GM12878 (cell line): ENCODE measurements around the gene FOXP1.

Source experiments
- POLR2A ChIP-seq: IDR thresholded peaks from 2 replicates; pipeline ENCODE4 v1.6.1; 2011; ENCODE audit warnings: low read depth, mild to moderate bottlenecking, low read length
- SMAD1 ChIP-seq: fragments of 450-650 bp; IDR thresholded peaks from 2 replicates; pipeline ENCODE4 v1.6.1; 2018; ENCODE audit warnings: mild to moderate bottlenecking, low read depth; ENCODE audit not compliant: partially characterized antibody
- STAT1 ChIP-seq: fragments of 450-650 bp; conservative IDR thresholded peaks from 2 replicates; pipeline ENCODE4 v1.6.1; 2014; ENCODE audit warnings: antibody characterized with exemption, mild to moderate bottlenecking
- TF ChIP-seq, protein P1 (sequence below), 3 experiments: IDR thresholded peaks in 2 of 3; conservative IDR thresholded peaks in 1 of 3; 2 replicates each; pipeline ENCODE4 v1.5.1; 2011; ENCODE audit warnings: low read depth in 3 of 3, low read length in 3 of 3, mild to moderate bottlenecking in 3 of 3, control low read depth in 2 of 3, moderate library complexity in 2 of 3, inconsistent platforms in 1 of 3, mixed read lengths in 1 of 3; ENCODE audit not compliant: control insufficient read depth in 2 of 3, insufficient read depth in 1 of 3; ENCODE audit errors: extremely low read depth in 1 of 3

GRCh38 chr3:71330505-71330904, 253.0 kb downstream of the FOXP1 start:
- TF ChIP-seq, protein P1, sequence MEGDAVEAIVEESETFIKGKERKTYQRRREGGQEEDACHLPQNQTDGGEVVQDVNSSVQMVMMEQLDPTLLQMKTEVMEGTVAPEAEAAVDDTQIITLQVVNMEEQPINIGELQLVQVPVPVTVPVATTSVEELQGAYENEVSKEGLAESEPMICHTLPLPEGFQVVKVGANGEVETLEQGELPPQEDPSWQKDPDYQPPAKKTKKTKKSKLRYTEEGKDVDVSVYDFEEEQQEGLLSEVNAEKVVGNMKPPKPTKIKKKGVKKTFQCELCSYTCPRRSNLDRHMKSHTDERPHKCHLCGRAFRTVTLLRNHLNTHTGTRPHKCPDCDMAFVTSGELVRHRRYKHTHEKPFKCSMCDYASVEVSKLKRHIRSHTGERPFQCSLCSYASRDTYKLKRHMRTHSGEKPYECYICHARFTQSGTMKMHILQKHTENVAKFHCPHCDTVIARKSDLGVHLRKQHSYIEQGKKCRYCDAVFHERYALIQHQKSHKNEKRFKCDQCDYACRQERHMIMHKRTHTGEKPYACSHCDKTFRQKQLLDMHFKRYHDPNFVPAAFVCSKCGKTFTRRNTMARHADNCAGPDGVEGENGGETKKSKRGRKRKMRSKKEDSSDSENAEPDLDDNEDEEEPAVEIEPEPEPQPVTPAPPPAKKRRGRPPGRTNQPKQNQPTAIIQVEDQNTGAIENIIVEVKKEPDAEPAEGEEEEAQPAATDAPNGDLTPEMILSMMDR (IDR thresholded peaks at IDR 0.05 in 2 of 3, conservative IDR thresholded peaks at IDR 0.05 in 1 of 3; ENCODE audit: control insufficient read depth in 2 of 3, extremely low read depth in 1 of 3, insufficient read depth in 1 of 3, low read depth in 3 of 3, low read length in 3 of 3), result no peak
- no peak for TF ChIP-seq POLR2A
- TF ChIP-seq STAT1, result no peak
- no peak for TF ChIP-seq SMAD1
